ENCODE results near the gene GPATCH8.

Gene GPATCH8

GRCh38 chr17:44354582-44355561 is 148.3 kb downstream of the GPATCH8 start:
- Histone ChIP-seq H3K36me3 (ENCODE audit: insufficient read depth, insufficient read length, low read length) (peaks cover 65% of the 10 kb centered on the region), H3K4me1 (ENCODE audit: insufficient read depth, insufficient read length) (peaks cover 7% of the 10 kb centered on the region), H3K27me3 (ENCODE audit: insufficient read depth, insufficient read length) (no peaks in the 10 kb centered on the region), H3K9ac (ENCODE audit: insufficient read length, low read depth) (peak overlapping the region; percentile 71), H3K9me3 (ENCODE audit: insufficient read depth, low read length) (no peaks in the 10 kb centered on the region), H3K4me3 (ENCODE audit: insufficient read length, low read depth) (peak overlapping the region; percentile 29)
- no peak for DNase-seq (ENCODE audit: low read depth, low spot score)
- no peak for TF ChIP-seq ZNF274 (IDR thresholded peaks at IDR 0.05; ENCODE audit: low read depth, low read length)
- TF ChIP-seq YY1 (IDR thresholded peaks at IDR 0.05; ENCODE audit: insufficient read depth, insufficient read length): no peak
- no peak for TF ChIP-seq SUZ12 (IDR thresholded peaks at IDR 0.05; ENCODE audit: extremely low read depth, insufficient read depth, insufficient read length)

GRCh38 chr17:44353672-44354331 is 149.4 kb downstream of the GPATCH8 start:
- Histone ChIP-seq H3K27me3 (ENCODE audit: insufficient read depth, insufficient read length) (no peaks in the 10 kb centered on the region), H3K4me1 (ENCODE audit: insufficient read depth, insufficient read length) (peaks cover 7% of the 10 kb centered on the region)
- no peak for DNase-seq (ENCODE audit: low read depth, low spot score)

GRCh38 chr17:44352828-44353671 is 150.2 kb downstream of the GPATCH8 start:
- TF ChIP-seq SUZ12 (IDR thresholded peaks at IDR 0.05; ENCODE audit: extremely low read depth, insufficient read depth, insufficient read length): no peak
- TF ChIP-seq ZNF274 (IDR thresholded peaks at IDR 0.05; ENCODE audit: low read depth, low read length): no peak
- no peak for TF ChIP-seq YY1 (IDR thresholded peaks at IDR 0.05; ENCODE audit: insufficient read depth, insufficient read length)
- H3K4me3 ChIP-seq (ENCODE audit: insufficient read length, low read depth): peak overlapping the region; percentile 39
- no peaks in the 10 kb centered on the region for H3K27me3 ChIP-seq (ENCODE audit: insufficient read depth, insufficient read length)
- H3K9ac ChIP-seq (ENCODE audit: insufficient read length, low read depth): peak overlapping the region; percentile 67
- no peak for DNase-seq (ENCODE audit: low read depth, low spot score)
- peaks cover 68% of the 10 kb centered on the region for H3K36me3 ChIP-seq (ENCODE audit: insufficient read depth, insufficient read length, low read length)
- peaks cover 7% of the 10 kb centered on the region for H3K4me1 ChIP-seq (ENCODE audit: insufficient read depth, insufficient read length)
- no peaks in the 10 kb centered on the region for H3K9me3 ChIP-seq (ENCODE audit: insufficient read depth, low read length)

More at GRCh38 chr17:44353672-44354331, 149.4 kb downstream of the GPATCH8 start:
- TF ChIP-seq SUZ12 (IDR thresholded peaks at IDR 0.05; ENCODE audit: extremely low read depth, insufficient read depth, insufficient read length) (no peak), YY1 (IDR thresholded peaks at IDR 0.05; ENCODE audit: insufficient read depth, insufficient read length) (no peak), ZNF274 (IDR thresholded peaks at IDR 0.05; ENCODE audit: low read depth, low read length) (no peak)
- Histone ChIP-seq H3K9me3 (ENCODE audit: insufficient read depth, low read length) (no peaks in the 10 kb centered on the region), H3K36me3 (ENCODE audit: insufficient read depth, insufficient read length, low read length) (peaks cover 70% of the 10 kb centered on the region), H3K9ac (ENCODE audit: insufficient read length, low read depth) (peak overlapping the region; percentile 76), H3K4me3 (ENCODE audit: insufficient read length, low read depth) (peak overlapping the region; percentile 39)

GRCh38 chr17:44351961-44352827 is 151.0 kb downstream of the GPATCH8 start:
- TF ChIP-seq SUZ12 (IDR thresholded peaks at IDR 0.05; ENCODE audit: extremely low read depth, insufficient read depth, insufficient read length) (no peak), ZNF274 (IDR thresholded peaks at IDR 0.05; ENCODE audit: low read depth, low read length) (no peak), YY1 (IDR thresholded peaks at IDR 0.05; ENCODE audit: insufficient read depth, insufficient read length) (no peak)
- Histone ChIP-seq H3K27me3 (ENCODE audit: insufficient read depth, insufficient read length) (no peaks in the 10 kb centered on the region), H3K9me3 (ENCODE audit: insufficient read depth, low read length) (no peaks in the 10 kb centered on the region), H3K36me3 (ENCODE audit: insufficient read depth, insufficient read length, low read length) (peaks cover 64% of the 10 kb centered on the region), H3K4me3 (ENCODE audit: insufficient read length, low read depth) (no peak overlapping the region), H3K9ac (ENCODE audit: insufficient read length, low read depth) (peak overlapping the region; percentile 28), H3K4me1 (ENCODE audit: insufficient read depth, insufficient read length) (peaks cover 7% of the 10 kb centered on the region)
- DNase-seq (ENCODE audit: low read depth, low spot score): no peak

GRCh38 chr17:44351464-44351863 is 151.7 kb downstream of the GPATCH8 start:
- no peak for DNase-seq (ENCODE audit: low read depth, low spot score)

GRCh38 chr17:44350733-44351226 is 152.4 kb downstream of the GPATCH8 start:
- Histone ChIP-seq H3K27me3 (ENCODE audit: insufficient read depth, insufficient read length) (no peaks in the 10 kb centered on the region), H3K4me3 (ENCODE audit: insufficient read length, low read depth) (no peak overlapping the region), H3K4me1 (ENCODE audit: insufficient read depth, insufficient read length) (peaks cover 12% of the 10 kb centered on the region), H3K36me3 (ENCODE audit: insufficient read depth, insufficient read length, low read length) (peaks cover 55% of the 10 kb centered on the region), H3K9ac (ENCODE audit: insufficient read length, low read depth) (no peak overlapping the region), H3K9me3 (ENCODE audit: insufficient read depth, low read length) (no peaks in the 10 kb centered on the region)
- TF ChIP-seq YY1 (IDR thresholded peaks at IDR 0.05; ENCODE audit: insufficient read depth, insufficient read length): no peak
- TF ChIP-seq SUZ12 (IDR thresholded peaks at IDR 0.05; ENCODE audit: extremely low read depth, insufficient read depth, insufficient read length): no peak
- no peak for TF ChIP-seq ZNF274 (IDR thresholded peaks at IDR 0.05; ENCODE audit: low read depth, low read length)
- no peak for DNase-seq (ENCODE audit: low read depth, low spot score)

More at GRCh38 chr17:44351464-44351863, 151.7 kb downstream of the GPATCH8 start:
- TF ChIP-seq ZNF274 (IDR thresholded peaks at IDR 0.05; ENCODE audit: low read depth, low read length) (no peak), YY1 (IDR thresholded peaks at IDR 0.05; ENCODE audit: insufficient read depth, insufficient read length) (no peak), SUZ12 (IDR thresholded peaks at IDR 0.05; ENCODE audit: extremely low read depth, insufficient read depth, insufficient read length) (no peak)
- no peaks in the 10 kb centered on the region for H3K27me3 ChIP-seq (ENCODE audit: insufficient read depth, insufficient read length)
- H3K36me3 ChIP-seq (ENCODE audit: insufficient read depth, insufficient read length, low read length): peaks cover 62% of the 10 kb centered on the region
- H3K9ac ChIP-seq (ENCODE audit: insufficient read length, low read depth): no peak overlapping the region
- no peak overlapping the region for H3K4me3 ChIP-seq (ENCODE audit: insufficient read length, low read depth)
- no peaks in the 10 kb centered on the region for H3K9me3 ChIP-seq (ENCODE audit: insufficient read depth, low read length)
- peaks cover 7% of the 10 kb centered on the region for H3K4me1 ChIP-seq (ENCODE audit: insufficient read depth, insufficient read length)

Data from NT2/D1 (cell line).